Stimulated activated CD8-positive, alpha-beta memory T cell treated with anti-CD3 and anti-CD28 coated beads, Interleukin-7, amount 100 ng/mL, for 48 hours (primary cell): ENCODE measurements around the gene CENPO.

ENCODE experiments used
- DNase-seq, 2 donors: peaks; one replicate each; pipeline ENCODE4 v3.0.0-alpha.2; 2020; ENCODE audit warnings: low read depth in 1 of 2; ENCODE audit errors: extremely low read depth in 1 of 2

Gene CENPO

DNA sequence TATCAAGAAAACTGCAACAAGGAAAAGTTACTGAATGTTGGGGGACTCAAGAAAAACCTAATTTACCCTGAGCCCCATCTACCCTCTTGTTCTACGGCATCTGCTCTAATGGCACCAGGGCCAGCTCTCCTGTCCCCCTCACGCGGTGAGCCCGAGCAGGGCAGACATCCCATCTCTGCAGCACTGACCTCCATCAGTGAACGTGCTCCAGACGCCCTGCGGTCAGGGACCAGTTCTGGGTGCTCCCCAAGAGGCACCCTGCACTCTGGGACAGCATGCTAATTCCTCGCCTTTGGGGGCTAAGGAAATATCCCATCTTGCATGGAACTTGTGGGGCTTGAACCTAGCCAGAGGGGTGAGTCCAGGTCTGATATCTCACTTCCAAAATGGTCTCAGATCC, 43.0 kb downstream of the CENPO start:
- DNase-seq, result no peak

DNA sequence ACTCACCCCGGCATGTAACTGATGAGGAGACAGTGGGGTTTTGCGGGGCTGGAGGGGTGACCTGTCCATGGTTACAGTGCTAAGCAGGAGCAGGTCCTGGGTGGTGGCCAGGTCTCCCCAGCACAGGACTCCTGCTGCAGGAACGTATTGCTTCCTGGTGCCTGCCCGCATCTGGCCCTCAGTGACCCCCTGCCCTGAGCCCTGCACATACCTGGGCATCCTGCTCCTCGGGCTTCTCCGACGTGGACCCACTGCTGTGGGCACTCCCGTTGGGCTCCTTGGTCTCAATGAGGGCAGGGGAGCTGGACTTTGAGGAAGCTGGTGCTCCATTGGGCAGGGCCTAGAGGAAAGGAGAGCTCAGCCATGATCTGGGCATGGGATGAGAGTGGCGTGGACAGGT, 43.5 kb downstream of the CENPO start:
- no peak for DNase-seq

DNA sequence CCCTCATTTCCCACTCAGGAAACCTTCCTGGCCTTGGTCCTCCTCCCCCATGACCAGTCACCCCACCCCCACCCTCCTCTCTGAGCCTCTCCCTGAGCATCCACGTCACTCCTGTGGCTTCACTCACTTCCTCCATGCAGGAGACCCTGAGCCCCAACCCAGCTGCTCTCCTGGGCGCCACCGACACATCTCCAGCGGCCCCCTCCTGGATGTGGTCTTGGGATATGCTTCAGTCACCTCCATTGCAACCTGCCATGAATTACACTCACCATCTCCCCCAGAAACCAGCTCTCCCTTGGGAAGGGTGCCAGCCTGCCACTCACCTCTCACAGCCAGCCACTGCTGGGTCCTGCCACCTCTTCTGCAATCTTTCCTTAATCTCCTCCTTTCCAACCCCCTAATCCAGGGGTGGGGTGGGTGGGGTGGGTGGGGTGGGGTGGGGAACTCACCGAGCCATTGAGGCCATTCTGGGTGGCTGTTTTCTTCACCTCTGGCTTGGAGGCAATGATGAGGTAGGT, 44.8 kb downstream of the CENPO start:
- no peak for DNase-seq

DNA sequence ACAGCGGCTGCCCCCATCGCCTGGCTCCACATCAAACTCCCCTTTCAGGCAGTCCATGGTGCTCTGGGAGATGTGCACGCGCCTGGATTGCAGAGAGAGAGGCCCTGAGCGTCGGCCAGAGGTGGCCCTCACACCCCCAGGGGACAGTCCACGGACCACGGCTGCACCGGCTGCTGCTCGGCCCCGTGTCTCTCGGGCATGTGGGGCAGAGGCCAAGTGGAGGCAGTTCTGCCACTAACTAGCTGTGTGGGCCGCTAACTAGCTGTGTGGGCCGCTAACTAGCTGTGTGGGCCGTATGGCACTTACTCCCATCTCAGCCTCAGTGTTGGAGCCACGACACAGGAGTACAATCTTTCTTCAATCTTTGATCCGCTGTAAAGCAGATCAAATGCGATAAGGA, 45.3 kb downstream of the CENPO start:
- DNase-seq, result no peak

DNA sequence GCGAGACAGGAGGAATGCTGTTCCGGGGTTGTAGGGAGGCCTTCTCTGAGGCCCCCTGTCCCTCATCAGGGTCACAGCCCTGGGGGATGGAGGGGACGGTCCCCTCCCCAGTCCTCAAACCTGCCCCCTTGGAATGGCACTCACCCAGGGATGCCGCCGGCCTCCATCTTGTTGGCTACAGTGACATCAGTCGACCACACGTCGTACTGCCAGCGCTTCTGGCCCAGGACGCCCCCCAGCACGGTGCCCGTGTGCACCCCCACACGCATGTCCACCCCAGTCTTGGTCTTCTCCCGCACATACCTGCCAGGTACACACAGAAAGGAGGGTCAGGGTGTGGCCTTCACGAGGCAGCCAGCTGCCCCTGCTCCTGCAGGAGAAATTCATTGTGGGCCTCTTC, 46.5 kb downstream of the CENPO start:
- DNase-seq, result no peak

DNA sequence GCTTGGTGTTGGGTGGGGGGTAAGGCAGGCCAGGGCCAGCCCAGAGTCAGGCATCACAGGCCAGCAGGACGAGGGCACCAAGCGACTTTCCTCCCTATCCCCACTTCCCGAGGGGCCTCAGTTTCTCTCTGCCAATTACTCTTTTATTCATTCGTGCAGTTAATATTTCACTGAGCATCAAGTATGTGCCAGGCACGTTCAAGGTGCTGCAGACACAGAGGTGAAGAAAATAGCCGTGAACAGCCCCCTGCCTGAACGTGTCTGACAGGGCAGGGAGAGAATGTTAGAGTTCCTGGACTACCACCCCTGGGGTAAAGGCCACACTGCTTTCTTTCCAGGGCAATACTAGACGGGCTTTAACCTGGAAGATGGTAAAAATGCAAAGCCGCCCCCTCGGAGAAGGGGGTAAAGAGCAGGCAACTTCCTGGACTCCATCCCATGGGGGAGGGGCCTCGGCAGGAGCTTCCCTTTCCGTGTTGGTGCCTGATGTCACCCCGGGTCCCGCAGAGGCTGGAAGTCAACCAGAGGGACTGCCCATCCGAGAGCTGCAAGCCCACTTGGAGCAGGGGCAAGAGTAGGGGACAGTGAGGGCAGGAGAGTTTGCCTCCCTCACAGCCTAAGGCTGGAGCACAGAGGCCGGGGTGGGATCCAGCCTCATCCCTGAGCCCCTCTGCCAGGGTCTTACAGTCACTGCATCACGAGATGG, 47.1 kb downstream of the CENPO start:
- DNase-seq, result no peak

DNA sequence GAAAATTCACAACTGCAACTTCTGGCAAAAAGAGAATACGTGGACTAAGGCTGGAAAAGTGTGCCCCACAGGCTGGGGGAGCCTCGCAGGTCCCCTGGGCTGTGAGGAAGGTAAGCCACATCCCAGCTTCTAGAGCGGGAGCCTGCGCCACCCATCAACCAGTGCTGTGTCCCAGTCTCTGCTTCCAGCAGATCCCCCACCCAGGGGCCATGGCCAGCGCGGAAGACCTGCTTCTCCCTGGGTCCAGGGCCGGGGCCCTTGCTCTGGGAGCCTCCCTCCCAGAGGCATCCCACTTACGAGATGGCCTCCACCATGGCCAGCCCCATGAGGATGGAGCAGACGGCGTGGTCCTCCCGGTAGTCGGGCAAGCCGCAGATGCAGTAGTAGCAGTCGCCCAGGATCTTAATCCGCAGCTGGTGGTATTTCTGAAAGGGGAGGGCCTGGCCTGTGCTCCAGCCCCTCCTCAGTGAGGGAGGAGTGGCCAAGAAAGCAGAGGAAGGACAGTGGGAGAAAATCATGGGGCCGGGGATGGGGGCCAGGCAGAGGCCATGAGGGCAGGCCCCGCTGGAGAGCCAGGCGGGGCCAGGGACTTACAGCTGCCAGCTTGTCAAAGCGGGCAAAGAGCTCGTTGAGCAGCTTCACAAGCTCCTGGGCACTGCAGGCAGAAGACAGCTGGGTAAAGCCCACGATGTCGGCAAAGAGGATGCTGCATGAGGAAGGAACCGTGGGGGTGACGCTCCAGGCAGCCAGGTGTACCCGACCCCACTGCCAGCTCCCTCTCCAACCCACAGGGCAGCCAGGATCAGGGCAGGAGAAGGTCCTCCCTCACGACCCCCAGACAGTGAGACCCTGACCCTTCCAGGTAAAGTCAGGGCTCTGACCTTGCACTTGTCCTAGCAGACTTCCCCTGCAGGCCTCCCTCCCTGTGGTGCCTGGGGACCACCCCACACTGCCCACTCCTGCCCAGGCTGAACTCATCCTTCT, 48.0 kb downstream of the CENPO start:
- no peak for DNase-seq

DNA sequence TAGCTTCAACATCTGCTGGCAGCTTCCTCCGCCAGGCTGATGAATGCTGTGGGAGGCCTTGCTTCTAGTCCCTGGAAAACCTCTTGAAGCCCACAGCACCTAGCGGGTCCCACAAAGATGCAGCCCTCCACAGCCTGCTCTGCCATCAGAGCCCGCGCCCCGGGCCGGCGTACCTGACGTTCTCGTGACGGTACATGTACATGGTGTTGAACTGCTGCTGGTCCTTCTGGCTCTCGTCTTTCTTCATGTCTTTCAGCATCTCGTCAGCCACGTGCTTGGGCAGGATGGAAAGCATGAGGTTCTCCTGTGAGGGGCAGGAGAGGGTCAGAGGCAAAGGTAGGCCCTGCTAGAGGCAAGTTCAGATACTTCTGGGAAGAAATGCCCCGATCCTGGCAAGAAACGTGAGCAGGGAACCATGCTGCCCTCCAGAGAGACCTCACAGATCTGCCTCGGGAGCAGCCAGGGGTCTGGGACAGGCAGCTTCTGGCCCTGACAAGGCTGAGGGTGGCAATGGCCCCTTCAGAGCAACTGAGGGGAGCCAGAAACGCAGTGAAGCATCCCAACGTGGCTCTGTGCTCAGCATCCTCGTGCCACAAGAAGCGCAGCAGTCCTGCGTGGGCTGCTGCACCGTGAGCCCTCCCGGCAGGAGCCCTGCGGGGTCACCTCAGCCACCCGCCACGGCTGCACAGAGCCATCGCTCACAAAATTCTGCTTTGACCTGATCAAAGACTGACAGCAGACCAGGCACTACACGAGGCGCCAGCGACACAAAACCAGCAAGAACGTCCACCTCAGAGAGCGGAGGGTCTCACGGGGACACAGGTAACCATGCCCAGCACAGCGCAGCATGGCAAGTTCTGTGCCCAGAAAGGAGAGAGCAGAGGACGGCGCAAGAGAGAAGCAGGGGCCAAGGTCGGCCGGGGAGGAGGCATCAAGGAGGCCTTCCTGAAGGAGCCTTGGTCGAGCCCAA, 49.1 kb downstream of the CENPO start:
- DNase-seq, result no peak

DNA sequence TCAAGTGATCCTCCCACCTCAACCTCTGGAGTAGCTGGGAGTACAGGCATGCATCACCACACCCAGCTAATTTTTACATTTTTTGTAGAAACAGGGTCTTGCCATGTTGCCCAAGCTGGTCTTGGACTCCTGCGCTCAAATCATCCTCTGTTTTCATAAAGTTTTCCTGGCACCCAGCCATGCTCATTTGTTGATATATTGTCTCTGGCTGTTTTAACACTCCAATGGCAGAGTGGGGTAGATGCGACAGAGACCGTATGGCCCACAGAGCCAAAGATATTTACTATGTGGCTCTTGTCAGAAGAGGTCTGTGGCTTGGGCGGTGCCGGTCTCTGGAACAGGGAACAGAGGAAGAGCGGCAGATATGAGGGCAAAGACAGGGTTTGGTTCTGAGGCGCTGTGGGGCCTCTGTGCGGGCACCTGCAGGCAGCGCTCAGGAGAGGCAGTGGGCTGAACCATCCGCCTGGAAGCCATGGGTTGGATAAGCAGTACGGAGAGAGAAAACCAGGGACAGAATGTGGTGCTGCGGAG, 50.2 kb downstream of the CENPO start:
- DNase-seq, result no peak

DNA sequence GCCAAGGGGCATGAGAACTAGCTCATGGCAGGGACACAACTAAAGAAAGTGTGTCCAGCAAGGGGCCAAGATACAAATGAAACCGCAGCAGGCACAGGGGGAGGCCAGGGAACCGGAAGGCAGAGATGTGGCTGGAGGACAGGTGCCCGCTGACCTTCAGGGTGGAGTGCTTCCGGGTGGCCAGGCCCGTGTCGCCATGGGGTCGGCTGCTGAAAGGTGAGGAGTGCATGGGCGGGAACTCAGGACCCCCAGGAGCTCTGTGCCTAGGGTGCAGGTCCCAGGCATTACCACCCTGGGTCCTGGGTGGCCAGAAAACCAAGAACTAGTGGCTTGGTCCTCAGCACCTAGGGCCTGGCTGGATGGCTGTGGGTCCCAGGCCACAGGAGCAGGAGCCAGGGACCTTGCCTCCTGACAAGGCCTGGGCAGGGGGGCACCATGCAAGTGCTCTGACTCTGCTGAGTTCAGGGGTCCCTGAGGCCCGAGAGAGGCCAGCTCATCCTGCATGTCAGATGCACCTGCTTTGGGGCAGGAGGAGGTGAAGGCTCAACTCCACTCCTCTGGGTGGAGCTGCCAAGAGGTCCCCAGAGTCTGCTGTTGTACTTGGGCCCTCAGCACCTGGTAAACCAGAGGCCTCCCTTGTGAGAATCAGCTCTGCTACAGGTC, 50.9 kb downstream of the CENPO start:
- no peak for DNase-seq

DNA sequence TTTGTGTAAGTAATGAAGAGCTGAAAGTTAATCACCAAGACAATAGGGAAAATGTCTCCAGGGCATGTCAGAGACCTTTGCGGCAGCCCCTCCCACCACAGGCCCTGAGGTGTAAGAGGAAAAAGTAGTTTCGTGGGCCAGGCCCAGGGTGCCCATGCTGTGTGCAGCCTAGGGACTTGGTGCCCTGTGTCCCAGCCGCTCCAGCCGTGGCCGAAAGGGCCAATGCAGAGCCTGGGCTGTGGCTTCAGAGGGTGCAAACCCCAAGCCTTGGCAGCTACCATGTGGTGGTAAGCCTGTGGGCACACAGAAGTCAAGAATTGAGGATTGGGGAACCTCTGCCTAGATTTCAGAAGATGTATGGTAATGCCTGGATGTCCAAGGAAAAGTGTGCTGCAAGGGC, 52.5 kb downstream of the CENPO start:
- no peak for DNase-seq

DNA sequence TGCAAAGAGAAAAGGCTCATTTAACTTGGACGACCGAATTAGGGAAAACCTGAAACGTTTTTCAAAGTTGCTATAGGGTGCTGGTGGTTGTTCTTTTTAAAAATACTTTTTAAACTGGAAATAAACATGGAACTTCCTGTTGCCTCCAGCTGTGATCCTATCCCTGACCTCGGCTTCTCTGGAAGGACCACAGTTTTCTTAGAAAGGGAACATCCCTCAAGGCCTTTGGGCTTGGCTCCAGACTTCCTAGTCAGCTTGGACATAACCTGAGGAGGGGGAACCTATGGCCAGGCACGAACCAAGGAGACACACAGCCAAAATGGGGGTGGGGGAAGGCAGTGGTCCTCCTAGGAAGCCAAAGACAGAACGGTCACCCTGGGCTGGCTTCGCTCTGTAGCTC, 57.7 kb downstream of the CENPO start:
- no peak for DNase-seq

DNA sequence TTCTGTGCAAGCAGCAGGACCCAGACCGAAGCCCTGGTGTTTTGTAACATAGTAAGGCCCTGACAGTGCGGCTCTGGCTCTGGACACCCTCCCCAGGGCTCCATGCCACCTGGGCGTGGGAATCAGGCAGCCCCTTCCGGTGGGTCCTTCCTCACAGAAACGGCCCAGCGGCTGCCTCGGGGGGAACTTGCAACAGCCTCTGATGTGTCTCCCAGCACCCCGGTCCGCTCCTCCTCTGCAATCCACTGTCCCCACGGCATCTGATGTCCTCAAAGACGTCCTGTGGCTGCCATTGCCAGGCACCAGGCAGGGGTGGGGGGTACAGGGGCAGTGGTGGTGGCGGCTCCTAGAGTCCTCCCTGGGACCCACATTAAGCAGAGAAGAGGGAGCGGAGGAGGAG, 58.8 kb downstream of the CENPO start:
- no peak for DNase-seq

DNA sequence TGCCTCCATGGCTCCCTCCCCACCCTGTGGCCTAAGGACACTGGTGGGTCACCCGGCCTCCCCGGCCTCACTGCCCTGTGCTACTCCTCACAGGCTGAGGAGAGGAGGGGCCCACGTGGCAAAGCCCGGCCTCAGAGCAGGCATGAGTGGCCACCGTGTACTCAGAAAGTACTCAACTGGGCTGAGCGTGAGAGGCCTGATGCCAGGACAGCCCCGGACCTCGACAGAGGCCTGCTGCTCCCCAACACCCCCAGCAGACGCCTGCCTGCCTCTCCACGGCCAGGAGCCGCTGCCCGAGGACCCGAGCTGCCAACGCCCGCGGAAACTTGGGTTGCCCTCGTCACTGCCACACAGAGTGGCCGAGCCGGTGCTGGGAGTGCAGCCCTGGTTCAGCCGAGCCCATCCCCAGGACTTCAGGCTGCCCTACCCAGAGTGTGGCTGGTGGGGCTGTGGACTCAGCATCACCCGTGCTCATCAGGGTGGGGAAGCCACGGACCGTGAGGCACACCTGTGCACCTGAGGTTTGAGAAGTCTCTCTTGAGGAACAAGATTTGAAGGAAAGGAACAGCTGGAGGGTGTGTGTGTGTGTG, 59.3 kb downstream of the CENPO start:
- no peak for DNase-seq

DNA sequence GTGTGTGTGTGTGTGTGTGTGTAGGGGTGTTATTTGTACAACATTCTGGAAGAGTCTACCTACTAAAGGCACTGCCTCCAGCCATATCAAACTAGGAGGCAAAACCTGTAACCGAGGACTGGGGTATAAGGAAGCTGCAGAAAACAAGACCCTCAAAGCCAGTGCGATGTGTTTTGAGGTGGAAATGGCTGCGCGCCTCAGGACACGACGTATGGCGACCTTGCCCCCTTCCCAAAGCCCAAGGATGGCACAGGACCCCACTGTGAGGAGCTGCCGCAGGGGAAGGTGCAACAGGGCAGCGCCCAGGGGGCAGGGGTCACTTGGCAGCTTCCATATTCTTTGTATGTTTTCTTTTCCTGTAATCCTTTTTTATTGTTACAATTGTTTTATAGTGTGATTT, 59.8 kb downstream of the CENPO start:
- no peak for DNase-seq

DNA sequence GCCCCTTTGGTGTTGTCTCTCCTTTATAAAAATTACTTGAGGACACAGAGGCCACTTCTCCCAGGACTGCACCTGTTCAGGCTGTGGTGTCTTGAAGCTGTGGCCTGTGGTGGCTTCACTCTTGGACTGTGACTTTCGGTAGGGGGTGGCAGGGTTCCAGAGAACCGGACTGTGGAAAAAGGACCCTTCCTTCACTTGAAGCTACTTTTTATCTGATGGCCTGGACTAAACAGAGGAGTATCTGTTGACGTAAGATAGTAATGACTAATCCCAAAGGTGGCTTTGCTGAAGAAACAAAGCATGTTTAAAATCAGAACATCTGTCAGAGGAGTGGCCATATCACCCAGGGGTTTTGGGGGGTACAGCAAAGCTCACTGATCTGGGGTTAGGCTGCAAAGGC, 60.8 kb downstream of the CENPO start:
- DNase-seq, result no peak

DNA sequence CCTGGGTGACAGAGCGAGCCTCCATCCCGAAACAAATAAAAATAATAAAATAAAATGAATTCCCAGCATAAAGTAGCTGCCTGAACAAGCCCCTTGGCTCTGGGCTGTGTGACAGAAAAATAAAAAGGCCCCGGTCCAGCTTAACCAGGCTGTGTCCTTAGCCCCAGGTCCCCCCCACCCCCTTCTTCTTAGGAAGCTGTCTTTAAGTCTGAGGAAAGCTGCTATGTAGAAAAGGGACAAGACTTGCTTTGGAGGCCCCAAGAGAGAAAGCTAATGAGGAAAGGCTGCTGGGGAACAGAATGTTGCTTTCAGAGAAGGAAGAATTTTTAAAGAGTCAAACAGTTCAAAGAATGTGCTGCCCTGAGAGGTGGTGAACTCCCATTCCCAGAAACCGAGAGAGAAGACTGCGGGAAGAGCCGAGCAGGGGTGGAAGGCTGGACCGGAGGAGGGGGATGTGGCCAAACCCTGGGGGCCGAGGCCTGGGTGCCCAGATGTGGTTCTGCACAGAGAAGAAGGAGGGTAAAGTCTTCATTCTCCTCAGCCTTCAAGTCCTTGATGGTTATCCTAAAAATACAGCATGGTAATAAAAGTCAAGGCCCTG, 61.9 kb downstream of the CENPO start:
- DNase-seq, result no peak

DNA sequence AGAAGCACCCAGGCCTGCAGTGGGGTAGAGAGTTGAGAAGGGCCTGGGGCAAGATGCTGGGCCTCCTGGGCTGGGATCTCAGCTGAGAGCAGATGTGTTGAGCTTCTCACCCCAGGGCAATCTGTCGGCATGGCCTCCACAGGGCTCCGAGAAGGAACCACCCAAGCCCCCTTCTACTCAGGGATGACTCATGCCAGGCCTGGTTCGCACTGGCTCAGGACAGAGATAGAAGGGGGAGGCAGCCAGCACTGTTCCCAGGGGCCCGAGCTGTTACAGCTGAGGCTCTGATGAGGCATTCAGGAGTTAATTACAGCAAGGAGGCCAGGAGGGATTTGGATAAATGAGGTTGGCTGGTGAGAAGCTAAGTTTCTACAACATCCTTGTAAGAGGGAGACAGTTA, 62.5 kb downstream of the CENPO start:
- DNase-seq, result no peak

DNA sequence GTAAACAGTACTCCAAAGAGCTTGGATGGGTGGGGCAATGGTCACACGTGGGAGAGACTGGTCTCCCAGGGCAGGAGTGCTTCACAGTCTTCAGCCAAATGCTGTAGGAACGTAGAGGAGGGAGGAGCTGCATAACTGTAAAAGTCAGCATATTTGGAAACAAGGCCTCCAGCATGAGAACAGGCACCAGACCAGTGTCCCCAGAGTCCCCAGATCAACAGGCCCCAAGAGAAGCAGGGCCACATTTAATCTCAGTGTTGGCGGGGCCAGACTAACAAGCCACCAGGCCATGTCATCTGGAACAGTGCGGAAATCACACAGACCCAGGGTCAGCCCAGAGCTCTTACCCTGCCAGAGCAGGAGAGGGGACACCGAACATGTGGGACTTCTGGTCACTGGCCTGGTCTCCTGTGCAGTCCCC, 63.6 kb downstream of the CENPO start:
- DNase-seq, result no peak
